Spleen (tissue), 7 donors: ENCODE measurements around the gene RNF121.

Experiments used
- POLR2A ChIP-seq, 3 donors: fragments of 450-650 bp; IDR thresholded peaks; one replicate each; pipeline ENCODE4 v1.5.1; 2017; ENCODE audit warnings: antibody characterized with exemption in 3 of 3, mild to moderate bottlenecking in 1 of 3
- TF ChIP-seq, protein P1 (sequence below), 11 experiments: fragments of 200-600 bp in 7 of 11; fragments of 450-650 bp in 4 of 11; sonication (generic) in 4 of 11; IDR thresholded peaks in 8 of 11; conservative IDR thresholded peaks in 3 of 11; 1 replicate in 7 of 11; 2 replicates in 4 of 11; pipeline versions ENCODE4 v1.4.0 to v1.8.0; 2016 to 2021; ENCODE audit warnings: antibody characterized with exemption in 11 of 11, inconsistent platforms in 4 of 11, mild to moderate bottlenecking in 1 of 11
- donor health status: DM: no; HTN: no; CAD: no; lungs with moderate emphysema.
- donor health status: DM: no; HTN: no; CAD: no.
- donor health status: DM: no; HTN: no; CAD: no.

DNA sequence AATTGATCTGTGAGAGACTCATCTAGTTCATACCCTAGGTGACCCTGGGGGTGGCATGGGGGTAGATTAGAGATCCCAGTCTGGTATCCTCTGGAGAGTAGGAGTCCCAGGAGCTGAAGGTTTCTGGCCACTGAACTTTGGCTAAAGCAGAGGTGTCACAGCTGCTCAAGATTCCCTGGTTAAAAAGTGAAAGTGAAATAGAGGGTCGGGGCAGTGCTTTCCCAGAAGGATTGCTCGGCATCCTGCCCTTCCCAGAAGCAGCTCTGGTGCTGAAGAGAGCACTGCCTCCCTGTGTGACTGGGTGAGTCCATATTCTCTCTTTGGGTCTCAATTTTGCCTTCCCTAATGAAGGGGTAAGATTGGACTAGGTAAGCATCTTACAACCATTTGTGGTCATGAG is 70.5 kb downstream of the RNF121 start:
- TF ChIP-seq, protein P1, sequence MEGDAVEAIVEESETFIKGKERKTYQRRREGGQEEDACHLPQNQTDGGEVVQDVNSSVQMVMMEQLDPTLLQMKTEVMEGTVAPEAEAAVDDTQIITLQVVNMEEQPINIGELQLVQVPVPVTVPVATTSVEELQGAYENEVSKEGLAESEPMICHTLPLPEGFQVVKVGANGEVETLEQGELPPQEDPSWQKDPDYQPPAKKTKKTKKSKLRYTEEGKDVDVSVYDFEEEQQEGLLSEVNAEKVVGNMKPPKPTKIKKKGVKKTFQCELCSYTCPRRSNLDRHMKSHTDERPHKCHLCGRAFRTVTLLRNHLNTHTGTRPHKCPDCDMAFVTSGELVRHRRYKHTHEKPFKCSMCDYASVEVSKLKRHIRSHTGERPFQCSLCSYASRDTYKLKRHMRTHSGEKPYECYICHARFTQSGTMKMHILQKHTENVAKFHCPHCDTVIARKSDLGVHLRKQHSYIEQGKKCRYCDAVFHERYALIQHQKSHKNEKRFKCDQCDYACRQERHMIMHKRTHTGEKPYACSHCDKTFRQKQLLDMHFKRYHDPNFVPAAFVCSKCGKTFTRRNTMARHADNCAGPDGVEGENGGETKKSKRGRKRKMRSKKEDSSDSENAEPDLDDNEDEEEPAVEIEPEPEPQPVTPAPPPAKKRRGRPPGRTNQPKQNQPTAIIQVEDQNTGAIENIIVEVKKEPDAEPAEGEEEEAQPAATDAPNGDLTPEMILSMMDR (IDR thresholded peaks at IDR 0.05 in 8 of 11, conservative IDR thresholded peaks at IDR 0.05 in 3 of 11): no peak
- TF ChIP-seq POLR2A (IDR thresholded peaks at IDR 0.05): no peak
